GM12891 (cell line): ENCODE data around the gene TAS2R41.

ENCODE experiments used
- DNase-seq: peaks from one replicate; pipeline ENCODE4 v3.0.0; 2011; ENCODE audit warnings: low spot score; ENCODE audit not compliant: insufficient read length
- FAIRE-seq: peaks from 2 replicates; lab custom pipeline; 2011; peaks lifted over from hg19 to GRCh38; lab: Jason Lieb, UNC
- PAX5 ChIP-seq: IDR thresholded peaks from 2 replicates; pipeline ENCODE4 v1.6.1; 2011; ENCODE audit warnings: low read length, moderate library complexity, mild to moderate bottlenecking; ENCODE audit not compliant: insufficient read depth, severe bottlenecking
- POLR2A ChIP-seq: IDR thresholded peaks from 2 replicates; pipeline ENCODE4 v1.6.1; 2011; ENCODE audit warnings: low read depth, low read length, control low read depth
- POLR2AphosphoS5 ChIP-seq: IDR thresholded peaks from 2 replicates; pipeline ENCODE4 v1.6.1; 2011; ENCODE audit warnings: low read depth, low read length, control low read depth
- POU2F2 ChIP-seq: IDR thresholded peaks from 2 replicates; pipeline ENCODE4 v1.6.1; 2011; ENCODE audit warnings: low read depth, mild to moderate bottlenecking, control low read depth, low read length, moderate library complexity
- SPI1 ChIP-seq: IDR thresholded peaks from 2 replicates; pipeline ENCODE4 v1.6.1; 2011; ENCODE audit warnings: low read depth, low read length, control low read depth
- TAF1 ChIP-seq: IDR thresholded peaks from 2 replicates; pipeline ENCODE4 v1.6.1; 2011; ENCODE audit warnings: low read depth, low read length, control low read depth

The TAS2R41 gene

GRCh38 chr7:143503261-143503660 lies 25.6 kb downstream of the TAS2R41 start:
- DNase-seq (no peak), FAIRE-seq (no peak)
- TF ChIP-seq TAF1 (no peak), PAX5 (no peak), POLR2AphosphoS5 (no peak)

DNA sequence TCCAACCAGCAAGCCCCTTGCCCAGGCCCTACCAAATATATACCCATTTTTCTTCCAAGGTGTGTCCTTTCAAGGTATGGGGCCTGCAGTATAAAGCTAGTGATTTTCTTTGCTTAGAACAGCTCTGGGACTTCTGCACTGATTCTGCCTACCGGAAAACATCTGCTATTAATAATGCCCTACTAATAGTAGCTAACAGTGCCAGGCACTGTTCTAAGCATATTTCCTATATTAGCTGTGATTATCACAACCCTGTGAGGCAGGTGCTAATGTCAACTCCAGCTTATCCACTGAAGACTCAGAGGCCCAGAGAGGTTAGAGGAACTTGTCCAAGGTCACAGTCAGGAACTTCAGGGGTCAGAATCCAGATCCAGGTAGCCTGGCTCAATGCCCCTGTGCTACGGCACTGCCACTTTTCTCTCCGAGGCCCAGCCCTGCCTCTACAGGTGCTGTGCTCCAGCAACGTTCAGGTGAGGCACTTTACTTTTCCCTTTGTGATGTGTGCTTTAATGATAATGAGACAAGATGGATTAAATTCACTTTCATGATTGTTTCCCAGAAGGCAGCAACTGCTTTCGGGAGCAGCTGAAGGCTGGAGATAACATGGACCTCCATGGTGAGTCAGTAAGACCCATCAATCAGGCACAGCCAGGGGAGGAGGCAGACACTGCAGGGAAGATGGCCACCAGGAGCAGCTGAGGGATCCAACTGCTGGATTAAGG lies 26.7 kb downstream of the TAS2R41 start:
- no peak for DNase-seq
- TF ChIP-seq SPI1 (no peak), PAX5 (no peak), POLR2AphosphoS5 (no peak), POLR2A (no peak)
- no peak for FAIRE-seq

DNA sequence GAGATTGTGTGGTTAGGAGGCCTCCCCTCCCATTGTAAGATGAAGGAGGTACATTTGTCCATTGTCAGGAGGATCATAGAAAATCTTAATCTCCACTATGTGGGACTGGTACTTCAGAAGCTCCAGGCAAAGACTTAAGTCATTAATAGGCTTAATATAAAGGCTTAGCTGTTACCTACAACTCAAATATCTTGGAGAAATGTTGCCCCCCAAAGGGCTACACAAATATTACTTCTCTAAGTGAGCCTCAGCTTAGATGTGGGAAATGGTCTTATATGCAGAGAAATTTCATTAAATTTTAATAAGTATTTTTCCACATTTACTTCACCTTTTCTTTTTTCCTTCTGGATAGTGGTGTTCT lies 27.2 kb downstream of the TAS2R41 start:
- FAIRE-seq (no peak), DNase-seq (no peak)
- TF ChIP-seq SPI1 (no peak), POU2F2 (no peak), POLR2AphosphoS5 (no peak), POLR2A (no peak), PAX5 (no peak), TAF1 (no peak)

GRCh38 chr7:143505838-143506237 lies 28.2 kb downstream of the TAS2R41 start:
- no peak for FAIRE-seq
- TF ChIP-seq POLR2AphosphoS5 (no peak), POU2F2 (no peak), POLR2A (no peak), TAF1 (no peak)

DNA sequence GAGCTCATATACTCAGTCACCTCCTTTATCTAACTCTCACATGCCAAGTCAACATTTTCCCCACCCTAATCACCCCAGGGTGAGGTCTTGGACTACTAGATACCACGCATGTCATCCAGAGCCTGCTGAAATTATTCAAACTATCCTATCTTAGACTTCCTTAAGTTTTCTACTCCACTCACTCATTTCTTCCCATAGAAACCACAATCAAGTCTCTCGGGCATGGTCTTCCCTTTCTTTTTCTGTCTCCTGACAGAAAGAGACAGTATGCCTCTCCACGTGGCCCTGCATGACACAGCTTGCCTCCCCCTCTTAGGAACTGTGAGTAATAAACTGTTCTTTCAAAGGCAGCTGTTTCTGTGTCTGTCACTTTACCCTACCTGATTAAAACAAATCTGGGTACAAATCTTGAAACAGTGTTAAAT lies 29.4 kb downstream of the TAS2R41 start:
- no peak for TF ChIP-seq POU2F2
- no peak for TF ChIP-seq TAF1
- TF ChIP-seq POLR2A: no peak
- TF ChIP-seq POLR2AphosphoS5: no peak
- no peak for TF ChIP-seq PAX5
- no peak for TF ChIP-seq SPI1
- DNase-seq (no peak), FAIRE-seq (no peak)

More at GRCh38 chr7:143505838-143506237, 28.2 kb downstream of the TAS2R41 start:
- no peak for DNase-seq

DNA sequence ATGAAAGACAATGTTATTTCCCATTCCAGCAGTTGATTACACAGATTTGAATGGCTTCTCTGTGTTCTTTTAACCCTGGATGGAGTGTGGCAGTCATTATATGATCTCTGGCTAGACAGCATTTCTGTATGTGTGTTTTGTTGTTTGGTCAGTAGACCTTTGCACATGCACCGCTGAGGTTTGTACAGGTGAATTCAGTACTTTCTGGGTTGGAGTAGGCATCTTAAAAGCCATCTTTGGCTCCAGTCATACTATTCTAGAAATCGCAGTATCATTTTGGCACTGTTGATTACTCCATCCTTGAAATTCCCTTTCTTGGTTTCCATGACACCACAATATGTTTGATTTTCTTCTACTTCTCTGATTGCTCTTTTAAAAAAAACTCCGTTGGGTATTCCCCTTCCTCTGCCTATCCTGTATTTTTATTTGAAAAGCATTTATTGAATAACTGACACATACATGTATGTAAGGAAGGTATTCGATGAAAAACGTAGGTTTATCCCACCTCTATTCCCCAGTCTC lies 29.9 kb downstream of the TAS2R41 start:
- no peak for FAIRE-seq
- DNase-seq: no peak
- TF ChIP-seq TAF1 (no peak), POLR2AphosphoS5 (no peak), POU2F2 (no peak), SPI1 (no peak), PAX5 (no peak), POLR2A (no peak)

DNA sequence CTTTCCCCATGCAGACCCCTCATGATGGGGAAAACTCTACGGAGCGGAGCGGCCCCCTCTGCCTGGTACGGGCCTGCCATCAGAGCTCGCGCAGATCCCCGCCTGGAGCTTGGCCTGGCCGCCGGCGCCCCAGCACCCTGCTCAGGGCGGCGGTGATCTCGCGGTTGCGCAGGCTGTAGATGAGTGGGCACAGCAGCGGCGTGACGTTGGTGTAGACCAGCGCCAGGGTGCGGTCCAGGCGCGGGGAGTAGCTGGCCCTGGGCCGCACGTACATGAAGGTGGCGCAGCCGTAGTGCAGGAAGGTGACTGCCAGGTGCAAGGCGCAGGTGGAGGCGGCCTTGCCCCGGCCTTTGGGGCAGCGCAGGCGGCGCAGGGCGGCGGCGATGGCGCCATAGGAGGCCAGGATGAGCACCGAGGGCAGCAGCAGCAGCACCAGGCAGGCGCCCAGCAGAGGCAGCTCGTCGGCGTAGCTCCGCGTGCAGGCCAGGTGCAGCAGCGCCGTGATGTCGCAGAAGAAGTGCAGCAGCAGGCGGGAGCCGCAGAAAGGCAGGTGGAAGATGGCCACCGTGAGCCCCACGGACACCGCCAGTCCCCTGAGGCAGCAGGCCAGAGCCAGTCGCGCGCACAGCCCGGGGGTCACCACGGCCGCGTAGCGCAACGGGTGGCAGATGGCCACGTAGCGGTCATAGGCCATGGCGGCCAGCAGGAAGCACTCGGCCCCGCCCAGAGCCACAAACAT lies 33.4 kb downstream of the TAS2R41 start:
- TF ChIP-seq POLR2A (no peak), SPI1 (no peak), PAX5 (no peak), POU2F2 (no peak), TAF1 (no peak), POLR2AphosphoS5 (no peak)
- no peak for DNase-seq
- FAIRE-seq: no peak

- DNase-seq (no peak), FAIRE-seq (no peak)
- TF ChIP-seq POLR2A (no peak), POLR2AphosphoS5 (no peak), TAF1 (no peak), POU2F2 (no peak), SPI1 (no peak), PAX5 (no peak)
Measured at GRCh38 chr7:143511593-143512047, 33.9 kb downstream of the TAS2R41 start.

DNA sequence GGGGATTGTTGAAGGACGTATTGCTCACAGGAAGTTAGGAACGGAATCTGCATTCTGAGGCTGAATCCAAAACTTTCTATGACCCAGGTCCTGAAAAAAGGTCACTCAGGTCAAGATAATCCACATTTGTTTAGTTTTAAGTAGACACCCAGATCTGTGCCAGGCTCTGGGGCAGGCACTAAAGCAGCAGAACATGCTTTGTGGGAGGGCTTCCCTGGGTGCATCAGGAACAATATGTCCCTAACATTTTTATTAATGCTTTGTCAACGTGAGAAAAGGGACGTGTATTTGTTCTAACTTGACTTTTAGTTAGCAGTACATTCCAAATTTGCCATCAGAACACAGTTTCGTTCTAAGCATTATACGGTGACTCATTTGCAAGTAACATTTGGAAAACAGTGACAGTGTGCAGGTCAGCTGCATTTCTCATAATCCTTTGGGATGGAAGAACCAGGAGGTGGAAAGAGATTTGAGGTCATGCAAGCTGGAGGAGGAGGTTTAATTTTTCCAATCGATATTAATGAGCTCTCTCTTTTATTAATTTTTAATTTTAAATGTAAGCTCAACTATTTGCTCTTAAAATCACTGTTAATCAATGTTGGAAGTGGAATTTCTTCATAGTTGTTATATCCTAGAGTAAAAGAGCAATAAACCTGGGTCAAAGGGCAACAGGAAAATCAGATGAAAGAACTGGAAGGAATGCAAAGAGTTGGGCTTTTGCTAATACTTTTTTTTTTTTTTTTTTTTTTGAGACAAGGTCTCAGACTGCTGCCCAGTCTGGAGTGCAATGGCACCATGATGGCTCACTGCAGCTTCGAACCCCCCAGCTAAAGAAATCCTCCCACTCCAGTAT lies 35.0 kb downstream of the TAS2R41 start:
- TF ChIP-seq SPI1 (no peak), POU2F2 (no peak), PAX5 (no peak), POLR2AphosphoS5 (no peak), TAF1 (no peak), POLR2A (no peak)
- DNase-seq (no peak), FAIRE-seq (no peak)

GRCh38 chr7:143514487-143514886 lies 36.8 kb downstream of the TAS2R41 start:
- TF ChIP-seq POU2F2 (no peak), TAF1 (no peak), PAX5 (no peak), POLR2AphosphoS5 (no peak), SPI1 (no peak), POLR2A (no peak)
- FAIRE-seq (no peak), DNase-seq (no peak)
